Measurements from ENCODE around the gene PTPRT.

The PTPRT gene

GRCh38 chr20:42700372-42700771 lies 489.3 kb downstream of the PTPRT start:
- Histone ChIP-seq H3K9ac (ENCODE audit: low read length) (no peak overlapping the region), H3K9me3 (ENCODE audit: insufficient read depth, low read length) (no peaks in the 10 kb centered on the region), H4K20me1 (ENCODE audit: low read depth, low read length) (no peaks in the 10 kb centered on the region), H3K27ac (ENCODE audit: low read depth, low read length) (no peak overlapping the region), H3K4me3 (ENCODE audit: insufficient read depth, low read length, poor library complexity, severe bottlenecking) (no peak overlapping the region), H3K9me2 (replicated peaks; ENCODE audit: insufficient read depth, low read length) (no peaks in the 10 kb centered on the region), H3K27me3 (ENCODE audit: low read length) (no peaks in the 10 kb centered on the region), H3K36me3 (ENCODE audit: low read length) (no peaks in the 10 kb centered on the region), H3F3A (ENCODE audit: insufficient read depth) (no peaks in the 10 kb centered on the region), H2AFZ (ENCODE audit: low read depth, low read length, severe bottlenecking) (no peak overlapping the region), H3K4me2 (ENCODE audit: low read depth, low read length, poor library complexity, severe bottlenecking) (no peak overlapping the region), H3K79me2 (ENCODE audit: insufficient read depth, low read length) (no peaks in the 10 kb centered on the region)
- TF ChIP-seq, protein P1, sequence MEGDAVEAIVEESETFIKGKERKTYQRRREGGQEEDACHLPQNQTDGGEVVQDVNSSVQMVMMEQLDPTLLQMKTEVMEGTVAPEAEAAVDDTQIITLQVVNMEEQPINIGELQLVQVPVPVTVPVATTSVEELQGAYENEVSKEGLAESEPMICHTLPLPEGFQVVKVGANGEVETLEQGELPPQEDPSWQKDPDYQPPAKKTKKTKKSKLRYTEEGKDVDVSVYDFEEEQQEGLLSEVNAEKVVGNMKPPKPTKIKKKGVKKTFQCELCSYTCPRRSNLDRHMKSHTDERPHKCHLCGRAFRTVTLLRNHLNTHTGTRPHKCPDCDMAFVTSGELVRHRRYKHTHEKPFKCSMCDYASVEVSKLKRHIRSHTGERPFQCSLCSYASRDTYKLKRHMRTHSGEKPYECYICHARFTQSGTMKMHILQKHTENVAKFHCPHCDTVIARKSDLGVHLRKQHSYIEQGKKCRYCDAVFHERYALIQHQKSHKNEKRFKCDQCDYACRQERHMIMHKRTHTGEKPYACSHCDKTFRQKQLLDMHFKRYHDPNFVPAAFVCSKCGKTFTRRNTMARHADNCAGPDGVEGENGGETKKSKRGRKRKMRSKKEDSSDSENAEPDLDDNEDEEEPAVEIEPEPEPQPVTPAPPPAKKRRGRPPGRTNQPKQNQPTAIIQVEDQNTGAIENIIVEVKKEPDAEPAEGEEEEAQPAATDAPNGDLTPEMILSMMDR (IDR thresholded peaks at IDR 0.05; ENCODE audit: insufficient read depth, low read length, poor library complexity, severe bottlenecking) = no peak
- no peak for TF ChIP-seq EZH2phosphoT487 (conservative IDR thresholded peaks at IDR 0.05; ENCODE audit: low read length)

GRCh38 chr20:42697962-42698361 lies 491.7 kb downstream of the PTPRT start:
- H3K9me2 ChIP-seq (replicated peaks; ENCODE audit: insufficient read depth, low read length) = no peaks in the 10 kb centered on the region
- H3F3A ChIP-seq (ENCODE audit: insufficient read depth) = no peaks in the 10 kb centered on the region
- H3K27ac ChIP-seq (ENCODE audit: low read depth, low read length) = no peak overlapping the region
- no peak overlapping the region for H3K4me3 ChIP-seq (ENCODE audit: insufficient read depth, low read length, poor library complexity, severe bottlenecking)
- H2AFZ ChIP-seq (ENCODE audit: low read depth, low read length, severe bottlenecking) = no peak overlapping the region
- no peak for TF ChIP-seq EZH2phosphoT487 (conservative IDR thresholded peaks at IDR 0.05; ENCODE audit: low read length)
- H3K79me2 ChIP-seq (ENCODE audit: insufficient read depth, low read length) = no peaks in the 10 kb centered on the region
- H3K36me3 ChIP-seq (ENCODE audit: low read length) = no peaks in the 10 kb centered on the region
- H3K9me3 ChIP-seq (ENCODE audit: insufficient read depth, low read length) = no peaks in the 10 kb centered on the region
- no peak overlapping the region for H3K4me2 ChIP-seq (ENCODE audit: low read depth, low read length, poor library complexity, severe bottlenecking)
- H3K9ac ChIP-seq (ENCODE audit: low read length) = no peak overlapping the region
- no peaks in the 10 kb centered on the region for H4K20me1 ChIP-seq (ENCODE audit: low read depth, low read length)
- H3K27me3 ChIP-seq (ENCODE audit: low read length) = no peaks in the 10 kb centered on the region

- Histone ChIP-seq H3K4me2 (ENCODE audit: low read depth, low read length, poor library complexity, severe bottlenecking) (no peak overlapping the region), H3K36me3 (ENCODE audit: low read length) (no peaks in the 10 kb centered on the region), H3K9me3 (ENCODE audit: insufficient read depth, low read length) (no peaks in the 10 kb centered on the region), H3K27me3 (ENCODE audit: low read length) (no peaks in the 10 kb centered on the region), H3F3A (ENCODE audit: insufficient read depth) (no peaks in the 10 kb centered on the region), H3K9ac (ENCODE audit: low read length) (no peak overlapping the region), H3K79me2 (ENCODE audit: insufficient read depth, low read length) (no peaks in the 10 kb centered on the region), H2AFZ (ENCODE audit: low read depth, low read length, severe bottlenecking) (no peak overlapping the region), H4K20me1 (ENCODE audit: low read depth, low read length) (no peaks in the 10 kb centered on the region), H3K27ac (ENCODE audit: low read depth, low read length) (no peak overlapping the region), H3K4me3 (ENCODE audit: insufficient read depth, low read length, poor library complexity, severe bottlenecking) (no peak overlapping the region), H3K9me2 (replicated peaks; ENCODE audit: insufficient read depth, low read length) (no peaks in the 10 kb centered on the region)
- no peak for TF ChIP-seq EZH2phosphoT487 (conservative IDR thresholded peaks at IDR 0.05; ENCODE audit: low read length)
- TF ChIP-seq, protein P1 (IDR thresholded peaks at IDR 0.05; ENCODE audit: insufficient read depth, low read length, poor library complexity, severe bottlenecking) = no peak
These were observed 498.8 kb downstream of the PTPRT start for GRCh38 chr20:42690842-42691437.

DNA sequence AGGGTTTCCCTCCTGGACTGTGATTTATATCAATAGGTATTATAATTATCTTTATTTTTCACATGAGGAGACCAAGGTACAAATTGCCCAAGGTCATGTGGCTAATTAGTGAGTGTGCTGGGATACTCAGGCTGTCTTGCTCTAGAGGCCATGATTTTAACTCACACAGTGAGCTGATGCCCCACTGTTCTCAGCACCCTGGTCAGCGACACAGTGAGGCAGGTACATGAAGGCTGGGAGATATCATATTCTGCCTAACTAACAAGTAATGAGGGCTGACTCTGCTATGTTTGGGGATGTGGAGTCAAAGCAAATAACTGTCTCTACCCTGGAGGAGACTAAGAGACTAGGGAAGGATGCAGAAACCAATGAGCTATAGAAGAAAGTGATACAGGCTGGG lies 501.1 kb downstream of the PTPRT start:
- TF ChIP-seq, protein P1 (IDR thresholded peaks at IDR 0.05; ENCODE audit: insufficient read depth, low read length, poor library complexity, severe bottlenecking) = no peak
- TF ChIP-seq EZH2phosphoT487 (conservative IDR thresholded peaks at IDR 0.05; ENCODE audit: low read length) = no peak
- Histone ChIP-seq H3K9me2 (replicated peaks; ENCODE audit: insufficient read depth, low read length) (no peaks in the 10 kb centered on the region), H3F3A (ENCODE audit: insufficient read depth) (no peaks in the 10 kb centered on the region), H2AFZ (ENCODE audit: low read depth, low read length, severe bottlenecking) (no peak overlapping the region), H4K20me1 (ENCODE audit: low read depth, low read length) (no peaks in the 10 kb centered on the region), H3K79me2 (ENCODE audit: insufficient read depth, low read length) (no peaks in the 10 kb centered on the region), H3K27ac (ENCODE audit: low read depth, low read length) (no peak overlapping the region), H3K9me3 (ENCODE audit: insufficient read depth, low read length) (no peaks in the 10 kb centered on the region), H3K4me3 (ENCODE audit: insufficient read depth, low read length, poor library complexity, severe bottlenecking) (no peak overlapping the region), H3K36me3 (ENCODE audit: low read length) (no peaks in the 10 kb centered on the region), H3K27me3 (ENCODE audit: low read length) (no peaks in the 10 kb centered on the region), H3K9ac (ENCODE audit: low read length) (no peak overlapping the region), H3K4me2 (ENCODE audit: low read depth, low read length, poor library complexity, severe bottlenecking) (no peak overlapping the region)

Measured in SU-DHL-6 (cell line).